GM20000 (cell line): ENCODE measurements around the gene PAOX.
A peak's percentile ranks its signal among the peaks of the same experiment; 100 is the strongest.
"Not testable (repeated sequence)": the region's sequence is repeated elsewhere in the genome, so short reads cannot be mapped to it uniquely, and the experiment has no call there.

ENCODE experiments used
- DNase-seq: peaks from one replicate; pipeline ENCODE4 v3.0.0; 2012; ENCODE audit warnings: low spot score
- CTCF ChIP-seq: IDR thresholded peaks from 2 replicates; pipeline ENCODE4 v1.5.1; 2012; ENCODE audit warnings: mild to moderate bottlenecking, control low read depth; ENCODE audit errors: extremely low read depth, missing control alignments

Gene PAOX

GRCh38 chr10:133384071-133384470 is 5.0 kb downstream of the PAOX start:
- DNase-seq: no peak
- TF ChIP-seq CTCF: no peak

DNA sequence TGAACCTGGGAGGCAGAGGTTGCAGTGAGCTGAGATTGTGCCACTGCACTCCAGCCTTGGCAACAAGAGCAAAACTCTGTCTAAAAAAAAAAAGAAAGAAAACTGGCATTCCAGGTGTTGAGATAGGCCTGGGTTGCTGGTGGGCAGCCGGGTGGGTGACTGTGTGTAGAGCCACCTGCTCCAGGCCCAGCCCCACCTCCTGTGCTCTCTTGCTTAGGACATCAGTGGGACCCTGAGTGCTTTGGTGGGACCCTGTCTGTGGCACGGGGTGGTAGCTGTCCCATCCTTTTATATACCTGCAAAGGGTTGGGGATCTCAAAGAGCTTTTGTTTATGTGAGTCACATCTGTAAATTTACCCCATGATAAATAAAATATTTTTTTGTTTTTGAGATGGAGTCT is 6.2 kb downstream of the PAOX start:
- no peak for DNase-seq
- TF ChIP-seq CTCF: no peak

GRCh38 chr10:133386951-133387350 is 7.9 kb downstream of the PAOX start:
- DNase-seq: not testable (repeated sequence)

- no peak for TF ChIP-seq CTCF
- no peak for DNase-seq
Observed at GRCh38 chr10:133388236-133388972, 9.3 kb downstream of the PAOX start.

- peak; percentile 90 for DNase-seq
- TF ChIP-seq CTCF: no peak
Observed at GRCh38 chr10:133388973-133389818, 10.1 kb downstream of the PAOX start.

- DNase-seq: peak; percentile 41
Observed at GRCh38 chr10:133390597-133391248, 11.7 kb downstream of the PAOX start.

GRCh38 chr10:133391249-133391635 is 12.2 kb downstream of the PAOX start:
- no peak for DNase-seq
- no peak for TF ChIP-seq CTCF

More at GRCh38 chr10:133390597-133391248, 11.7 kb downstream of the PAOX start:
- no peak for TF ChIP-seq CTCF
